Measurements from ENCODE around the gene ANKRD60. TPM values are rescaled to one million over a fixed set of nuclear protein-coding genes. Genes with fewer than 3 reads are reported as not detected.

The ANKRD60 gene
- total RNA-seq, 1 donor from 2014 or later: not detected

DNA sequence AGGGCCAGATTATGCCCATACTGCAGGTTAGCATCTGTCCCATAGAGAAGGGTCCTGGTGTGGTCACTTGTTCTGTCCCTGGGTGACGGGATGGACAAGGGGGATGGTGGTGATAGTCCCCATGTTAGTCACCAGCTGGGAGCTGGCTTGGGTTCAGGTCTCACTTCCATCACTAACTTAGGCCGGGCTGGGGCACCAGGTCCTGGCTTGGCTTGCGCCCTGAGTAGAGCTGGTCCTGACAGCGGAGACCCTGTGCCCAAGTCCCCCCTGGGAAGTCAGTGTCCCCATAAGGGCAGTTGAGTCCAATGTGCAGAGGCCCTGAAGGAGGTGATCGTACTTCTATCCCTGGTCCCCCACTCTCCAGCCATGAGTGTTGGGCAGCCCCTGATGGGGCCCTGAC, 52.6 kb downstream of the ANKRD60 start:
- H3K27ac Mint-ChIP-seq: no peak overlapping the region
- H3K4me1 Mint-ChIP-seq: peaks cover 34% of the 10 kb centered on the region
- H3K9me3 Mint-ChIP-seq: no peaks in the 10 kb centered on the region
- H3K36me3 Mint-ChIP-seq: no peaks in the 10 kb centered on the region
- no peak overlapping the region for H3K4me3 Mint-ChIP-seq
- DNase-seq (ENCODE audit: low spot score in 2 of 2, unreplicated experiment in 2 of 2): no peak
- TF ChIP-seq, protein P1, sequence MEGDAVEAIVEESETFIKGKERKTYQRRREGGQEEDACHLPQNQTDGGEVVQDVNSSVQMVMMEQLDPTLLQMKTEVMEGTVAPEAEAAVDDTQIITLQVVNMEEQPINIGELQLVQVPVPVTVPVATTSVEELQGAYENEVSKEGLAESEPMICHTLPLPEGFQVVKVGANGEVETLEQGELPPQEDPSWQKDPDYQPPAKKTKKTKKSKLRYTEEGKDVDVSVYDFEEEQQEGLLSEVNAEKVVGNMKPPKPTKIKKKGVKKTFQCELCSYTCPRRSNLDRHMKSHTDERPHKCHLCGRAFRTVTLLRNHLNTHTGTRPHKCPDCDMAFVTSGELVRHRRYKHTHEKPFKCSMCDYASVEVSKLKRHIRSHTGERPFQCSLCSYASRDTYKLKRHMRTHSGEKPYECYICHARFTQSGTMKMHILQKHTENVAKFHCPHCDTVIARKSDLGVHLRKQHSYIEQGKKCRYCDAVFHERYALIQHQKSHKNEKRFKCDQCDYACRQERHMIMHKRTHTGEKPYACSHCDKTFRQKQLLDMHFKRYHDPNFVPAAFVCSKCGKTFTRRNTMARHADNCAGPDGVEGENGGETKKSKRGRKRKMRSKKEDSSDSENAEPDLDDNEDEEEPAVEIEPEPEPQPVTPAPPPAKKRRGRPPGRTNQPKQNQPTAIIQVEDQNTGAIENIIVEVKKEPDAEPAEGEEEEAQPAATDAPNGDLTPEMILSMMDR (IDR thresholded peaks at IDR 0.05; ENCODE audit: unreplicated experiment): no peak
- peaks cover 11% of the 10 kb centered on the region for H3K27me3 Mint-ChIP-seq (ENCODE audit: low read depth)

DNA sequence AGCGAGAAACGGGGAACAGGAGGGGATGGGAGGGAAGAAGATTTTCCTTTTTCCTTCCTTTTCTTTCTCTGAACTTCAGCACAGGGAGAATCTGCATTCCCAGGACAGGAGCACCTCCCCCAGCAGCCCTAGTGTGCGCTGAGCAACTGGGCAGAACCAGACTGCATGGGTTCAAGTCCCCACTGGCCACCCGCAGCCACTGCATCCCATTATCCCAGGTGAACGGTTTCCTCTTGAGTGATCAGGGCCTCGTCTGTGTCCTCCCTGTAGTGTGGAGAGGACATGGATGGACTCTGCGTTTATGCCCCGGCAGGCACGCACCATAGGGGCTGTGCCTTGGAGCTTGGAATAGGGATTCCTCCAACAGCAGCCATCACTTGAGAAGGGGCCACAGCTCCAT, 53.0 kb downstream of the ANKRD60 start:
- no peaks in the 10 kb centered on the region for H3K9me3 Mint-ChIP-seq
- H3K27me3 Mint-ChIP-seq (ENCODE audit: low read depth): peaks cover 8% of the 10 kb centered on the region
- no peak for DNase-seq (ENCODE audit: low spot score in 2 of 2, unreplicated experiment in 2 of 2)
- no peaks in the 10 kb centered on the region for H3K36me3 Mint-ChIP-seq
- TF ChIP-seq, protein P1 (IDR thresholded peaks at IDR 0.05; ENCODE audit: unreplicated experiment): no peak
- peaks cover 34% of the 10 kb centered on the region for H3K4me1 Mint-ChIP-seq
- peak overlapping the region; percentile 95 for H3K27ac Mint-ChIP-seq
- H3K4me3 Mint-ChIP-seq: no peak overlapping the region

DNA sequence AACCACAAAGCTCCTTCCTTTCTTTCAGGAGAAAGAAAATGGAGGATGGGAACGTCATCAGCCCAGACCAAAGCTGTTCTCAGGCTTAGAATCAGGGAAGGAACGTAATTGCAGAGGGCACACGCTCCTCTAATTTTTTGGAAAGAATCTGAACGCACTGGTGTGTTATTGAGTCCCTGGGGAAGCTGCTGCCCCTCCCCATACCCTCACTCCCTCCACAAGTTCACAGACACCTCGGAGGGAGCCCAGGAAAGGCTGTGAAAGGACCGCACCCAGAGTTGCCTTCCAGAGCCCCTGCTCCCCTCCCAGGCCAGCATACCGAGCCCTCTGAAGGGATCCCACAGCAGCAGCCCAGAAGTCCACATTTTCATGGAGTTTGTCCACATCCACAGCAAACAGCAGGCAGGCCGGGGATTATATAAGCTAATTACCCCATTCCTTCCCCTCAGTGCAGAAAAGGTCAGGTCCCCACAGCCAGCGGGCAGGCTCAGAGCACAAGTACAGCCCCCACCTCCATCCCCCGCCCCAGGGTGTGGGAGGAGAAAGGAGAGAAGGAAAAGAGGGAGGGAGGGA, 53.7 kb downstream of the ANKRD60 start:
- DNase-seq (ENCODE audit: low spot score in 2 of 2, unreplicated experiment in 2 of 2): no peak
- Mint-ChIP-seq H3K36me3 (no peaks in the 10 kb centered on the region), H3K4me1 (peaks cover 34% of the 10 kb centered on the region), H3K27me3 (ENCODE audit: low read depth) (peaks cover 5% of the 10 kb centered on the region), H3K4me3 (peak overlapping the region; percentile 42), H3K27ac (peak overlapping the region; percentile 95), H3K9me3 (no peaks in the 10 kb centered on the region)
- TF ChIP-seq, protein P1 (IDR thresholded peaks at IDR 0.05; ENCODE audit: unreplicated experiment): no peak

DNA sequence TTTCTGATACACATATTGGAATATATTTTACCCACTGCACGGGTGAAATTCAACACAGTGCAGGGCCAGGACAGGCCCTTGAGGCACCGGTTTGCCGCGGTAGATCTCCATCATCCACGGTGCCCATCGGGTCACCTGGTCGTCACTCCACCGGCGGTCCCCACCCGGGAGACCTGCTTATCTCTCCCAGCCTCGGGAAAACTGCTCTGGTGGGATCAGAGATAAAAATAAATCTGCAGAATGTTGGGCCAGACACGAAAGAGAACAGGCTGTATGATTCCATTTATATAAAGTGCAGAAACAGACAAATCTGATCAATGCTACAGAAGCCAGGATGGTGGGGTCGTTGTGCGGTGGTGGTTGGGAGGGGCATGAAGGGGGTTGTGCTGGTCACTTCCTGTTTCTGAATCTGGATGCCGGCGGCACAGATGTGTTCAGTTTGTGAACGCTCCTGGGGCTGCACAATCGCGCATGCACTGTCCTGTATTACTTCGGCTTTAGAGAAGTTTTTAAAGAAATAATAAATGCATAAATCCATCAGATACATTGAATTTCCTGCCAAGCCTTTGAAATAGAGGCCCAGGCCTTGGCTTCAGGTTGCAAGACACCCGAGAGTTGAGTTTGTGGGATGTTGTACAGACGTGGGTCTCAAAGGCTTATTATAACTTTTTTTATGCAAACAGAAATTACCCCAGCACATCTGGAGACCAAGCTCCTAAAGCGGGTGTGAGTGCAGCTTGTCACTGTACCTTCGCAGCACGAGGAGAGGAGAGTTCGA, 54.3 kb downstream of the ANKRD60 start:
- Mint-ChIP-seq H3K27me3 (ENCODE audit: low read depth) (peaks cover 1% of the 10 kb centered on the region), H3K36me3 (no peaks in the 10 kb centered on the region), H3K4me3 (peak overlapping the region; percentile 42), H3K9me3 (no peaks in the 10 kb centered on the region), H3K27ac (peak overlapping the region; percentile 95), H3K4me1 (peaks cover 31% of the 10 kb centered on the region)
- TF ChIP-seq, protein P1 (IDR thresholded peaks at IDR 0.05; ENCODE audit: unreplicated experiment): no peak
- no peak for DNase-seq (ENCODE audit: low spot score in 2 of 2, unreplicated experiment in 2 of 2)

DNA sequence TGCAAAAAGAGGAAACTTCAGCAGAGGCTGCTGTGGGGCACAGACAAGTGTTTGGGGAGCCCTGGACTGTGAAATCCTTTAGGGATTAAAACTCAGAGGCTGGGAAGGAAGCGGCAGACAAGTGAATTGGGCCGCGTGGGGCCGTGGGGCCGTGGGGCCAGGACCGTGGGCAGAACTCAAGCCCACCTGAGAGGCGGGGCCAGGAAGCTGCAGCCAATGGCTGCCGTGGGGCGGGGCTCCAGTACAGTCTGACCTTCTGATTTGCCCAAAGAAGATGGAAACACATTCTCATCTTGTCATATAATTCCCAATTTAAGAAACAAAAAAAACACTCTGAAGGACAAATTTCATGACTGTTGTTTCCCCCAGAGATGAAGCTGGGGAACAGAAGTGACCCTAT, 55.4 kb downstream of the ANKRD60 start:
- no peaks in the 10 kb centered on the region for H3K27me3 Mint-ChIP-seq (ENCODE audit: low read depth)
- H3K36me3 Mint-ChIP-seq: no peaks in the 10 kb centered on the region
- no peak for DNase-seq (ENCODE audit: low spot score in 2 of 2, unreplicated experiment in 2 of 2)
- no peak overlapping the region for H3K4me3 Mint-ChIP-seq
- H3K27ac Mint-ChIP-seq: no peak overlapping the region
- no peaks in the 10 kb centered on the region for H3K9me3 Mint-ChIP-seq
- H3K4me1 Mint-ChIP-seq: peaks cover 29% of the 10 kb centered on the region
- TF ChIP-seq, protein P1 (IDR thresholded peaks at IDR 0.05; ENCODE audit: unreplicated experiment): no peak

Measured in mesothelial cell of epicardium (in vitro differentiated cells).